Aorta (tissue), 5 donors: Measurements from ENCODE around the gene IFI6. TPM values are rescaled to one million over a fixed set of nuclear protein-coding genes. Genes with fewer than 3 reads are reported as not detected.
A peak's percentile ranks its signal among the peaks of the same experiment; 100 is the strongest.
"Not testable (repeated sequence)": the region's sequence is repeated elsewhere in the genome, so short reads cannot be mapped to it uniquely, and the experiment has no call there.

Experiments used
- ATAC-seq: fragments of 200-7000 bp; cut with Tn5 transposase; one replicate; pipeline ENCODE4 v1.9.1; 2022; ENCODE audit warnings: moderate library complexity; ENCODE audit not compliant: low FRiP score
- DNase-seq, 2 donors: peaks; one replicate each; pipeline ENCODE4 v3.0.0-alpha.2; 2020
- H3K27ac ChIP-seq, 2 donors: one replicate each; pipeline ENCODE4 v1.5.1; 2013; ENCODE audit warnings: low read length in 2 of 2, mild to moderate bottlenecking in 2 of 2, moderate library complexity in 2 of 2, control low read depth in 1 of 2, inconsistent platforms in 1 of 2, low read depth in 1 of 2
- H3K27me3 ChIP-seq, 2 donors: one replicate each; pipeline ENCODE4 v1.6.1; 2013; ENCODE audit warnings: control low read depth in 1 of 2, low read length in 1 of 2, mild to moderate bottlenecking in 1 of 2, moderate library complexity in 1 of 2; ENCODE audit not compliant: insufficient read depth in 2 of 2, control insufficient read depth in 1 of 2
- H3K36me3 ChIP-seq, 2 donors: one replicate each; pipeline ENCODE4 v1.6.1; 2013; ENCODE audit warnings: control low read depth in 1 of 2, low read length in 1 of 2, mild to moderate bottlenecking in 1 of 2; ENCODE audit not compliant: insufficient read depth in 2 of 2, control insufficient read depth in 1 of 2
- H3K4me1 ChIP-seq, 2 donors: one replicate each; pipeline ENCODE4 v1.6.1; 2013; ENCODE audit warnings: low read length in 2 of 2, control low read depth in 1 of 2, mild to moderate bottlenecking in 1 of 2, moderate library complexity in 1 of 2; ENCODE audit not compliant: insufficient read depth in 2 of 2, control insufficient read depth in 1 of 2
- H3K4me3 ChIP-seq, 2 donors: one replicate each; pipeline ENCODE4 v1.5.1; 2013; ENCODE audit warnings: low read length in 2 of 2, control low read depth in 1 of 2, mild to moderate bottlenecking in 1 of 2
- H3K9me3 ChIP-seq: one replicate; pipeline ENCODE4 v1.6.1; 2013; ENCODE audit warnings: mild to moderate bottlenecking, low read length; ENCODE audit not compliant: control insufficient read depth
- WGBS, 2 donors: extraction: QIAGEN DNeasy Blood & Tissue Kit; methylation state at CpG; one replicate each; pipeline ENCODE4 v1.1.7; 2013; 5-methylcytosine and 5-hydroxymethylcytosine counted together
- intact Hi-C, 2 donors: fragments of 100-400 bp; cut with DNase I; formaldehyde crosslinking; loops; one replicate each; pipeline versions ENCODE4 v1.14.2 to v1.15.0; 2022
- polyA plus RNA-seq, 2 donors: library from polyadenylated mRNA; stranded (reverse); fragments of 200-250 nt; gene quantifications; one replicate each; pipeline ENCODE4 v1.2.3, GENCODE V29; 2013
- total RNA-seq, 2 donors: library from RNA; stranded (reverse); fragmentation: NEBNext Ultra II Directional; extraction: Animal tissue kit (Norgen Biotek cat#: 25700); gene quantifications; one replicate each; pipeline ENCODE4 v1.2.1, GENCODE V29; 2021
- donor health status: healthy with polysubstance abuse.
- donor health status: Bipolar disorder and iron deficiency.
- donor health status: DM: no; HTN: no; CAD: no.
- donor health status: DM: no; HTN: no; CAD: no.
- donor health status: DM: yes; HTN: yes; CAD: no.

The IFI6 gene
- total and polyA plus RNA-seq, 4 donors = 85.3 to 170 (median 129) TPM

- Histone ChIP-seq H3K9me3 (no peaks in the 10 kb centered on the region), H3K27me3 (no peaks in the 10 kb centered on the region), H3K4me1 (no peaks in the 10 kb centered on the region), H3K4me3 (no peak overlapping the region), H3K27ac (no peak overlapping the region), H3K36me3 (no peaks in the 10 kb centered on the region)
- intact Hi-C loops = no loop called here
- 76 to 81% methylated on average over 5 of the region's 5 CpGs for WGBS, 2 donors
- DNase-seq (no peak), ATAC-seq (peak; percentile 17)
Measured at GRCh38 chr1:27630859-27631491, 41.0 kb downstream of the IFI6 start.

GRCh38 chr1:27628712-27629111 is 43.3 kb downstream of the IFI6 start:
- no peak overlapping the region for H3K4me3 ChIP-seq
- H3K27ac ChIP-seq = no peak overlapping the region
- H3K9me3 ChIP-seq = no peaks in the 10 kb centered on the region
- H3K4me1 ChIP-seq = no peaks in the 10 kb centered on the region
- H3K27me3 ChIP-seq = no peaks in the 10 kb centered on the region
- WGBS, 2 donors = 51 to 59% methylated on average over 3 of the region's 3 CpGs
- ATAC-seq (no peak), DNase-seq (no peak)
- no peaks in the 10 kb centered on the region for H3K36me3 ChIP-seq
- intact Hi-C loops = no loop called here

- H3K27ac ChIP-seq, H3K4me3 ChIP-seq, H3K27me3 ChIP-seq, ATAC-seq, H3K4me1 ChIP-seq, DNase-seq, H3K9me3 ChIP-seq, H3K36me3 ChIP-seq, intact Hi-C loops: not testable (repeated sequence)
- WGBS, 2 donors = 82 to 88% methylated on average over 4 of the region's 4 CpGs
Measured at GRCh38 chr1:27627733-27628132, 44.3 kb downstream of the IFI6 start.

GRCh38 chr1:27627061-27627460 is 44.9 kb downstream of the IFI6 start:
- ATAC-seq = no peak
- no peaks in the 10 kb centered on the region for H3K9me3 ChIP-seq
- intact Hi-C loops = no loop called here
- no peak overlapping the region for H3K4me3 ChIP-seq
- H3K27ac ChIP-seq = no peak overlapping the region
- DNase-seq = no peak
- WGBS, 2 donors = 95 to 97% methylated on average over 5 of the region's 5 CpGs
- H3K27me3 ChIP-seq = no peaks in the 10 kb centered on the region
- H3K36me3 ChIP-seq = no peaks in the 10 kb centered on the region
- H3K4me1 ChIP-seq = no peaks in the 10 kb centered on the region

- WGBS, 2 donors = 92 to 95% methylated on average over 11 of the region's 11 CpGs
- no peak overlapping the region for H3K4me3 ChIP-seq
- H3K36me3 ChIP-seq = no peaks in the 10 kb centered on the region
- H3K4me1 ChIP-seq = no peaks in the 10 kb centered on the region
- H3K27me3 ChIP-seq = no peaks in the 10 kb centered on the region
- DNase-seq (no peak), ATAC-seq (no peak)
- no peak overlapping the region for H3K27ac ChIP-seq
- intact Hi-C loops = no loop called here
- H3K9me3 ChIP-seq = no peaks in the 10 kb centered on the region
Measured at GRCh38 chr1:27626031-27626935, 45.7 kb downstream of the IFI6 start.

- intact Hi-C loops = no loop called here
- 75 to 84% methylated on average over 7 of the region's 7 CpGs for WGBS, 2 donors
- ATAC-seq (no peak), DNase-seq (no peak)
- Histone ChIP-seq H3K27ac (no peak overlapping the region), H3K4me3 (no peak overlapping the region), H3K4me1 (no peaks in the 10 kb centered on the region), H3K27me3 (no peaks in the 10 kb centered on the region), H3K36me3 (no peaks in the 10 kb centered on the region), H3K9me3 (no peaks in the 10 kb centered on the region)
Measured at GRCh38 chr1:27624467-27625178, 47.4 kb downstream of the IFI6 start.

DNA sequence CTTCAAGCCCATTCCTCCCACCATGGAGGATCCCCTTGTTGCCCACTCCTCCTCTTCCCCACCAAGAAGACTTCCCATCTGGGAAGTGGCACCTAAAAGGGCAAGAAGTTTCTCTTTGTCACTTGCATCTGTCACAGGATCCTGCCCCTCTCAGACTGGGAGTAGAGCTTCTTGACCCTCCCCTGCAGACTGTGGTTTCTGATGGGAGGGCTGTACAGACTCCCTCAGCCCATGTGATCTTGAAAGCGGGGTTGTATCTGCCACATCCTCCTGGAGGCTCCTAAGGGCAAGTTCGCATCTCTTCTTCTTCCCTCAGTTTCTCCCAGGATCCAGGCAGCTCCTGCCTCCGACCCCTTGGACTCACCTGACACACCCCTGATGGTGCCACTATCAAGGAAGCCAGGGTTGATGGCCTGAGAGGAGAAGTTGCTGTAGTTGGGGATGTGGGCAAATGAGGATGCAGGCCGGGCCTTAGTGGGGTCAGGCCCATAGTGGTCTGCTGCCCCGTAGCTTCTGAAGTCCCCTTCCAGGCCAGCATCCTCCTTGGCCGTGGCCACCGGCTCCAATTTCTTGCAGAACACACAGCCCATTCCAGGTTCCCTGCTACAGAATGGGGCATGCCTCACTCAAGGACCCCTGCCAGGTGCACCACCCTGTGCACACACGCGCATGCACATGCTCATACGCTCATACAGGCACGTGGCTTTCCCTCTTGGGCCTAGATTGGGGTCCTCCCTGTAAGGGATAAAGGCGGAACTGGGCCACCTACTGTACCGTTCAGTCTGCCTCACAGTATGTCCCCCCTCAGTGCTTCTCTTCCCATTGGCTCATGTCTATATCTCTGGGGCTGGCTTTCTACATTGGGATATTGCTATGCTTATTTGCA is 48.4 kb downstream of the IFI6 start:
- Histone ChIP-seq H3K4me1 (no peaks in the 10 kb centered on the region), H3K36me3 (no peaks in the 10 kb centered on the region), H3K4me3 (no peak overlapping the region), H3K27me3 (no peaks in the 10 kb centered on the region), H3K27ac (no peak overlapping the region), H3K9me3 (no peaks in the 10 kb centered on the region)
- DNase-seq (no peak), ATAC-seq (no peak)
- intact Hi-C loops = no loop called here
- WGBS, 2 donors = 93 to 96% methylated on average over 13 of the region's 13 CpGs

GRCh38 chr1:27622828-27623227 is 49.2 kb downstream of the IFI6 start:
- no peaks in the 10 kb centered on the region for H3K4me1 ChIP-seq
- no peaks in the 10 kb centered on the region for H3K36me3 ChIP-seq
- intact Hi-C loops = no loop called here
- 89 to 91% methylated on average over 4 of the region's 4 CpGs for WGBS, 2 donors
- no peak for DNase-seq
- no peak for ATAC-seq
- H3K4me3 ChIP-seq = no peak overlapping the region
- H3K9me3 ChIP-seq = no peaks in the 10 kb centered on the region
- no peak overlapping the region for H3K27ac ChIP-seq
- H3K27me3 ChIP-seq = no peaks in the 10 kb centered on the region
